ENCODE data around the gene NCKAP5. TPM values are rescaled to one million over a fixed set of nuclear protein-coding genes. Genes with fewer than 3 reads are reported as not detected.

The NCKAP5 gene
- total and polyA plus RNA-seq, 9 of the 15 experiments (the other 6 are each of a cell fraction or from before 2014, with no cell fraction given) = not detected

- intact Hi-C loops (cut with micrococcal nuclease) (no loop called here), in situ Hi-C loops (cut with MboI) (no loop called here)
- POLR2A ChIA-PET = no interaction called here
- H3K9me1 ChIP-seq (ENCODE audit: control insufficient read depth, insufficient read depth, low read length) = no peaks in the 10 kb centered on the region
- H3K4me1 ChIP-seq (replicated peaks in 1 of 2; ENCODE audit: control insufficient read depth in 2 of 2, insufficient read depth in 2 of 2, low read length in 2 of 2) = no peaks in the 10 kb centered on the region
- no peak overlapping the region for H3K4me2 ChIP-seq (ENCODE audit: insufficient read depth, low read length)
- WGBS (ENCODE audit: insufficient coverage, low coverage, missing lambda C conversion rate) = 2% methylated on average over 4 of the region's 4 CpGs
- CTCF ChIA-PET (ENCODE audit: low intra/inter-chr PET ratio) = no interaction called here
- no peak for DNase-seq (ENCODE audit: extremely low read depth in 1 of 4, low spot score in 3 of 4)
- no peak overlapping the region for H2AFZ ChIP-seq (ENCODE audit: low read depth, low read length)
- no peak for ATAC-seq
- H3K27ac ChIP-seq (ENCODE audit: extremely low read depth, low read depth, low read length) = no peak overlapping the region
- no peaks in the 10 kb centered on the region for H3K36me3 ChIP-seq (ENCODE audit: control insufficient read depth, insufficient read depth, low read length)
- H4K20me1 ChIP-seq (replicated peaks; ENCODE audit: control insufficient read depth, insufficient read depth, low read length) = no peaks in the 10 kb centered on the region
- H3K9ac ChIP-seq (ENCODE audit: insufficient read depth in 1 of 2, low read depth in 2 of 2, low read length in 2 of 2) = no peak overlapping the region
- H3K9me3 ChIP-seq (replicated peaks; ENCODE audit: control insufficient read depth, insufficient read depth, low read depth, low read length) = no peaks in the 10 kb centered on the region
- H3K27me3 ChIP-seq (ENCODE audit: control insufficient read depth in 2 of 2, insufficient read depth in 2 of 2, low read length in 2 of 2) = no peaks in the 10 kb centered on the region
- H3K4me3 ChIP-seq = no peak overlapping the region
- no peaks in the 10 kb centered on the region for H3K79me2 ChIP-seq (ENCODE audit: control insufficient read depth, insufficient read depth, low read length)
- BruUV-seq (replicated peaks) = no TSS peak
- no peak for FAIRE-seq
- TF ChIP-seq ZNF146 (CRISPR knock-in tag; IDR thresholded peaks at IDR 0.05; ENCODE audit: unreplicated experiment) = no peak
- TF ChIP-seq SMARCA5 (IDR thresholded peaks at IDR 0.05) = no peak
- TF ChIP-seq BCLAF1 (IDR thresholded peaks at IDR 0.05; ENCODE audit: borderline replicate concordance in 1 of 2, control insufficient read depth in 1 of 2, low read depth in 2 of 2, low read length in 1 of 2) = no peak
- TF ChIP-seq HOXB6 (CRISPR knock-in tag; IDR thresholded peaks at IDR 0.05; ENCODE audit: borderline replicate concordance) = no peak
- no peak for TF ChIP-seq ELF4 (CRISPR knock-in tag; IDR thresholded peaks at IDR 0.05)
- no peak for TF ChIP-seq FOSL1 (tag; conservative IDR thresholded peaks at IDR 0.05)
- no peak for TF ChIP-seq ZNF695 (CRISPR knock-in tag; IDR thresholded peaks at IDR 0.05)
- TF ChIP-seq ZFP36 (IDR thresholded peaks at IDR 0.05; ENCODE audit: low read depth, low read length, partially characterized antibody) = no peak
- TF ChIP-seq ZEB2 (IDR thresholded peaks at IDR 0.05) = no peak
- no peak for TF ChIP-seq ATF6 (CRISPR knock-in tag; IDR thresholded peaks at IDR 0.05)
- no peak for TF ChIP-seq ZNF175 (CRISPR knock-in tag; IDR thresholded peaks at IDR 0.05; ENCODE audit: low read depth)
- TF ChIP-seq ZNF311 (CRISPR knock-in tag; IDR thresholded peaks at IDR 0.05) = no peak
- no peak for TF ChIP-seq RBM15 (IDR thresholded peaks at IDR 0.05; ENCODE audit: insufficient read depth, low read length)
- TF ChIP-seq TAF1 (IDR thresholded peaks at IDR 0.05; ENCODE audit: control insufficient read depth, extremely low read depth, insufficient read depth, low read length, severe bottlenecking) = no peak
- no peak for TF ChIP-seq ZNF316 (IDR thresholded peaks at IDR 0.05)
- no peak for TF ChIP-seq NKRF (IDR thresholded peaks at IDR 0.05; ENCODE audit: borderline replicate concordance)
Measured at GRCh38 chr2:133044556-133044955, 523.7 kb downstream of the NCKAP5 start.

Measured in K562 (cell line).